HuH-7 (cell line): Measurements from ENCODE around the gene MX1.

Experiments used
- DNase-seq: peaks from one replicate; pipeline ENCODE4 v3.0.0; 2011; ENCODE audit warnings: low spot score

MX1 gene

DNA sequence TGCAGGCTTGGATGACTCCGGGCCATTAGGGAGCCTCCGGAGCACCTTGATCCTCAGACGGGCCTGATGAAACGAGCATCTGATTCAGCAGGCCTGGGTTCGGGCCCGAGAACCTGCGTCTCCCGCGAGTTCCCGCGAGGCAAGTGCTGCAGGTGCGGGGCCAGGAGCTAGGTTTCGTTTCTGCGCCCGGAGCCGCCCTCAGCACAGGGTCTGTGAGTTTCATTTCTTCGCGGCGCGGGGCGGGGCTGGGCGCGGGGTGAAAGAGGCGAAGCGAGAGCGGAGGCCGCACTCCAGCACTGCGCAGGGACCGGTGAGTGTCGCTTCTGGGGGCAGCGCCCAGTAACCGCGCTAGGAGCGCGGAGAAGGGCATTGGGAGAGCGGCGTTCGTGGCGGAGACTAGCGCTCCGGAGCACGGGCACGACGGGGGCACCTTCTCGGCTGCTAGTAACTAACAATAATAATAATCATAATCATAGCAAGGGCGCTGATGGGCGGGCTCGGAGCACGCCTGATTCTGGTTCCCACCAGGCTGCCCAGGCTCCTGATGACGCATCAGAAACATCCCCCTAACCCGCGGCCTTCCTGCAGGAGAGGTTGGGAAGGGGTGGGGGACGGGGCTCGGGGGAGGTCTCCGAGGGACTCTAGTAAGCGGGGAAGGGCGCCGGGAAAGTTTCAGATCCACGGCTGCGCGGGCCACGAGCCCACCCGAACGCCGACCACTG is at the start of gene MX1:
Gene MX1, plus strand, starts transcription at position 286 of the 722 bp plus-strand sequence. CDS start 5,832 bp downstream, outside the sequence.
- peak; percentile 55 for DNase-seq

DNA sequence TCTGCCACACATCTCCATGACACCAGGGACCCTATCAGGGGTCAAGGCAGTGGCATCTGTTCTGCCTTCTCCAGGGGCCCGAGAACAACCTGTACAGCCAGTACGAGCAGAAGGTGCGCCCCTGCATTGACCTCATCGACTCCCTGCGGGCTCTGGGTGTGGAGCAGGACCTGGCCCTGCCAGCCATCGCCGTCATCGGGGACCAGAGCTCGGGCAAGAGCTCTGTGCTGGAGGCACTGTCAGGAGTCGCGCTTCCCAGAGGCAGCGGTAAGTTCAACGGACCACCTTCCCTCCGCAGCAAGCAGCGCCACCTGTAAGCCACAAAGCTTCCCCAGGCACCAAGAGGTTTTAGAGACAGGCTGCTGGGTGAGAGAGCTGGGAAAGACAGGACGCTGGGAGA is 48.3 kb upstream of the MX1 start:
- no peak for DNase-seq

DNA sequence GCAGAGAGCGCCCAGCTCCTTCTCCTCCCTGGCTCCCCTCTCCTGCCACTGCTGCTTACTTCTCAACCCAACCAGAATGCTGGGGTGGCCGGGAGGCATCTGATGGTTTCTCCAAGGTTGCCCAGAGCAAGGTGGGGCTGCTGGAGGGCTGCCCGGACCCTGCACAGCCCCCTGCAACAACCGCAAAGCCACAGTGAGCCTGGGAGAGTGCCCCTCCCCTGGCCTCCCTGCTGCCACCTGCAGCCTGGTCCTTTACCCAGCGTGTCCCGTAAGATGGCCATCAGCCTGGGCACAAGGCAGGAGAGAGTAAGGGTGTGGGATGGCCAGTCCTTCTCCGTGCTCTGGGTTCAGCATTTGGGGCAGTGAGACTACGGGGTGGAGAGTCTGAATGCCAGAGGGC is 47.2 kb upstream of the MX1 start:
- DNase-seq, result no peak

DNA sequence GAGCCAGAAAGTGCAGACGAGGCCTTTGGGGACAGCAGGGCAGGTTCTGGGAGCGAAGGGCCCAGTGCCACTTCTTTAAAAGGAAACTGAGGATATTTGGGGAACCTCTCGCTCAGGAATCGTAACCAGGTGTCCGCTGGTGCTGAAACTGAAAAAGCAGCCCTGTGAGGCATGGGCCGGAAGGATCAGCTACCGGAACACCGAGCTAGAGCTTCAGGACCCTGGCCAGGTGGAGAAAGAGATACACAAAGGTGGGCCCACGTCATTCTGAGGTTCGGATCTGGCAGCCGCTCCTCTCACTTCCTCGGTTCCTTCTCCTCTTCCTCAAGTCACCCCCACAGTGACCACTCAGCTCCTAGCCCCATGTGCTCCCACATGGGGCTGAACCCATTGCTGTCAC is 46.1 kb upstream of the MX1 start:
- no peak for DNase-seq

GRCh38 chr21:41381731-41382130 is 44.3 kb upstream of the MX1 start:
- no peak for DNase-seq

DNA sequence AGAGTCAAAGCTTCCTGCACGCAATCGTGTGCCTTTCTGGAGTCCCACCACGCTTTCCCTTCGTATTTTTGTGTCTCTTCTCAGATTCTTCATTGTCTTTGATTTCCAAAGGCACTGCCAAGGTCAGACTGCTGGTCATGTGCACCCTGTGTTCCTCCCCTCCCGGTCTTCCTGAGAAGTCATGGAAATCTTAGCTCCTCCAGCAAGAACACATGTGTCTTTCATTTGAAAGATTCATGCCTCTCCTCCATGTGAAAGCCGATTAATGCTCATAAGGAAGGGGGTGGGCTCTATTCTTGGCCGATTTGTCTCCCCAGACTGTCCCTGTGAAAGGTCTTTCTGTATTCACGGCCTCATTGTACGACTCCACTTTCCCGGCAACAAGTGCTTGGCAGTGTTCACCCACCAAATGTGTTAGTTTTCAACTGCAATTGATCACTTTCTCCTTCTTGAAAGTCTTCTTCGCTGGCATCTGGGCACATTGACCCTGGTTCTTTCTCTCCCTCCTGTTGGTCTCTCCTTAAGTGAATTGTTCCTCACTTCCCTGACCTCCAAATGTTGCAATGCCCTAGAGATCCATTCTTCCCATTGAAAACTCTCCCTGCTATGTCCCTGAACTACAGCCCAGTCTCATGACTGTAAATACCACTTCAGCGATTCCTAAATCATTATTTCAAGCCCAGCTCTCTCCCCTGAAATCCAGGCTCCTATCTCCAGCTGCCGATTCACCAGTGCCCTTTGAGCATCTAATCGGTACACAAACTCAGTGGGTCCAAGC is 38.8 kb upstream of the MX1 start:
- DNase-seq, result no peak

GRCh38 chr21:41387824-41388223 is 38.2 kb upstream of the MX1 start:
- DNase-seq, result no peak

DNA sequence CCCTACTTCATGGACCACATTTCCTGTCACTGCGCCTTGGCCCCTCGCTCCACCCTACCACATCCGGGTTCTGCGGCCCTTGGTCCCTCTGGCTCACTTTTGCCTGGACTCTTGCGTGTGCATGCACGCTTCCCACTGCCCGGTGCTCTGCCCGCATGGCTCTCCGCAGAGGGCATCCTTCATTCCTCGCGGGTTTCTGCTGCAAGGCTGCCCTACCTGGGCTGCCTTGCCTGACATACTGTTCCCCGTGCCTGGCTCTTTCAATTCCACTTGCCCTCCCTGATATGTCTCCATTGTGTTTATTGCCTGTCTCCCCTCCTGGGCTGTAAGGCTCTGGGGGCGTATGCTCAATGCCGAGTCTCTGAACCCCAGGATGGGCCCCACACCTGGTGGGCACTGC is 37.8 kb upstream of the MX1 start:
- no peak for DNase-seq

GRCh38 chr21:41390043-41390639 is 35.9 kb upstream of the MX1 start:
- DNase-seq, result no peak

- no peak for DNase-seq
These were observed 32.1 kb upstream of the MX1 start for GRCh38 chr21:41393876-41394465.

DNA sequence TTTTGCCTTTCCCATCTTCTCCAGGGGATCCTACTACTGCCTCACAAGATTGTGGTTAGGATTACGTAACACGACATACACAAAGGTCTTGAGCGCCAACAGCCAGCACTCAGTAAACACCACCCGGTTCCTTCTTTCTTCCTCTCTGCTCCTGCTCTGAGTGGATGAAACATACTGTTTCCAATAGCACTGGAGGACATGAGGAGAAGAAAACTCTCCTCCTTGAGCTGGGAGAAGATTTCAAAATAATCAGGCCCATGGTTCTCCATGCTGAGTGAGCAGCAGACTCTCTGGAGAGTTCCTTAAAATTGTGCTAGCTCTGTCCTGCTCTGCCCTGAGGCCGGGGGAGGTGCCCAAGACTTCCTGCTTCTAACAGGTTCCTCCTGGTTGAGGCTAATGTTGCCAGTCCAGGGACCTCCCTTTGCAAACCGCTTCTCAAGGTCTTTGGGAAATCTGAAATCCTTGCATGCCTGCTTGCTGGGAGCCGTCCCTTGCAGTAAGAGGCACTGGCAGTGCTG is 29.4 kb upstream of the MX1 start:
- no peak for DNase-seq

GRCh38 chr21:41397471-41397891 is 28.6 kb upstream of the MX1 start:
- DNase-seq, result no peak

GRCh38 chr21:41398251-41398650 is 27.8 kb upstream of the MX1 start:
- no peak for DNase-seq

DNA sequence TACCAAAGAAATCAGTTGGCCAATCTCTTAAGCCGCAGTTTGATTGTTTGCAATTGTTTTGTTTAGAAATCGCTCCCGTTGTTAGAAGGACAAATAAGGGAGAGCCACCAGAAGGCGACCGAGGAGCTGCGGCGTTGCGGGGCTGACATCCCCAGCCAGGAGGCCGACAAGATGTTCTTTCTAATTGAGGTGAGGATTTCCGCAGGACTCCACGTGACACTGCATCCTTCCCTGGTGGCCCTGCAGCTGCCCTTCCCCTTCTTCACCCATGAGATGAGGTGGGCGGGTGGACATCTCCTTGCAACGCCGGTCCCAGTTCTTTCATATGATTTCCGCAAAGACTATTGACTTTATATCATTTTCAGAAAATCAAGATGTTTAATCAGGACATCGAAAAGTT is 27.2 kb upstream of the MX1 start:
- no peak for DNase-seq

- no peak for DNase-seq
These were observed 26.7 kb upstream of the MX1 start for GRCh38 chr21:41399246-41399800.

DNA sequence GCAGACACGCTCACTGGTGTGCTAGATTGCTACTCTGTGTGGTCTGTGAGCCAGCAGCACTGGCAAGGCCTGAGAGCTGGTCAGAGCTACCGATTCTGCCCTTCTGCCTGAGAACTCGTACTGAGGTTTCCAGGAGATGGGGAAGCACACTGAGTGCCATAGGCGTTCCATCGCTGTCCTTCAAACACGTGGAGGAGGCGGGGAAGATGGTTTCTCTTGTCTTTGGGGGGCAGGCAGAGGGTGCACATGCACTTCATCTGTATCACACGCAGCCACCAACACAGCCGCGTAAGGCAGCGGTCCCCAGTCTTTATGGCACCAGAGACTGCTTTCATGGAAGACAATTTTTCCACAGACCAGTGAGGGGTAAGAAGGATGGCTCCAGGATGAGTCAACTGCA is 23.8 kb upstream of the MX1 start:
- DNase-seq, result no peak

DNA sequence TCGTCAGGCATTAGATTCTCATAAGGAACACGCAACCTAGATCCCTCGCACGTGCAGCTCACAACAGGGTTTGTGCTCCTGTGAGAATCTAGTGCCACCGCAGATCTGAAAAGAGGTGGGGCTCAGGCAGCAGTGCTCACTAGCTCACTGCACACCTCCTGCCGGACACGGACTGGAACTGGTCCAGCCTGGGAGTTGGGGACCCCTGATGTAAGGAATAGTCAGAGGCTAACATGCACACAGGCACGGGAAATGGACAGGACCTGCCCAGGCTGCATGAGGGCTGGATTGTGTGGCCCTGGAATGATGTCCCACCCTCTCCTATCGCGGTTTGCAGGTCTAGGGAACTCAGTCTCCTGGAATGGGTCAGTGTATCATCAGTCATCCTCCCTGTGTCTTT is 23.2 kb upstream of the MX1 start:
- DNase-seq, result no peak

GRCh38 chr21:41403331-41403730 is 22.7 kb upstream of the MX1 start:
- no peak for DNase-seq

- DNase-seq, result no peak
These were observed 22.1 kb upstream of the MX1 start for GRCh38 chr21:41403966-41404365.

- no peak for DNase-seq
These were observed 20.7 kb upstream of the MX1 start for GRCh38 chr21:41405321-41405720.

DNA sequence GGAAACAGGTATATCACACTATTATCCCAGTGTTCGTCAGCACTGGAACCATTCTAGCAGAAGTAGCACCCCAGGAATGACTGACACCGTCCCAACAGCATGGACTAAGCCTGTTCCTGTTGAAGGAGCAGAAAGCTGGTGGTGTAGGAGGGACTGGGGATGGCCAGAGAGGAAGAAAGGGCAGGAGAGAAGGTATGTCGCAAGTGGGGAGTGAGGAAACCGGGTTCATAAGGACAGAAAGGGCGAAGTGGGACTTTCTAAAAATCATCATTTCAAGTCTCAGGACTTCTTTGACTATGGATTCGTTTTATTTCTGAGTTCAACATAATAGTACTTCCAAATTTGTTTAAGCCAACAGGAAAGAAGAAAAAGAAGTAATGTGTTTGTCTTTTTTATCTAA is 19.7 kb upstream of the MX1 start:
- DNase-seq, result no peak
